WTC11 (cell line): Measurements from ENCODE around the gene MPPE1. TPM values are rescaled to one million over a fixed set of nuclear protein-coding genes. Genes with fewer than 3 reads are reported as not detected.

Experiments used
- ATAC-seq: fragments of 200-7000 bp; cut with Tn5 transposase; 2 replicates; pipeline ENCODE4 v1.10.0; 2021; ENCODE audit warnings: mild to moderate bottlenecking, moderate library complexity
- CTCF ChIA-PET: fragments of 300-600 bp; sonication (Branson Sonifier 250); formaldehyde crosslinking; loops from one replicate; lab custom pipeline; 2021; ENCODE audit warnings: antibody characterized with exemption; lab: Charles Lee
- POLR2A ChIA-PET: fragments of 350-600 bp; sonication (Branson Sonifier 250); formaldehyde crosslinking; loops from one replicate; lab custom pipeline; 2021; ENCODE audit warnings: antibody characterized with exemption; lab: Charles Lee
- DNase-seq: peaks from one replicate; pipeline ENCODE4 v3.0.0; 2021; ENCODE audit warnings: low spot score
- H3K27ac Mint-ChIP-seq: 2 replicates; pipeline ENCODE4 v1.8.0; 2021; ENCODE audit warnings: mixed read lengths
- H3K27me3 Mint-ChIP-seq: 2 replicates; pipeline ENCODE4 v1.8.0; 2021; ENCODE audit warnings: low read depth, mild to moderate bottlenecking, moderate library complexity, mixed read lengths
- H3K36me3 Mint-ChIP-seq: 2 replicates; pipeline ENCODE4 v1.8.0; 2021; ENCODE audit warnings: mixed read lengths
- H3K4me1 Mint-ChIP-seq: 2 replicates; pipeline ENCODE4 v1.8.0; 2022; ENCODE audit warnings: mixed read lengths
- H3K4me3 Mint-ChIP-seq: 2 replicates; pipeline ENCODE4 v1.8.0; 2021; ENCODE audit warnings: mild to moderate bottlenecking, moderate library complexity, mixed read lengths
- H3K9me3 Mint-ChIP-seq: 2 replicates; pipeline ENCODE4 v1.8.0; 2021; ENCODE audit warnings: mixed read lengths
- ATF2 ChIP-seq: sonication (generic); formaldehyde crosslinking; IDR thresholded peaks from 2 replicates; pipeline ENCODE4 v1.8.1; 2022; ENCODE audit warnings: low read depth, missing genetic modification reagents, borderline replicate concordance
- CDX4 ChIP-seq: fragments of 250-450 bp; sonication (Bioruptor Pico); IDR thresholded peaks from 2 replicates; pipeline ENCODE4 v1.9.0; 2021; ENCODE audit warnings: moderate library complexity, mild to moderate bottlenecking, inconsistent platforms, borderline replicate concordance
- CTCF ChIP-seq: fragments of 200-600 bp; IDR thresholded peaks from 2 replicates; pipeline ENCODE4 v1.8.0; 2022; ENCODE audit warnings: antibody characterized with exemption
- E2F4 ChIP-seq: sonication (generic); formaldehyde crosslinking; IDR thresholded peaks from 2 replicates; pipeline ENCODE4 v1.8.1; 2022; ENCODE audit warnings: low read depth, mild to moderate bottlenecking, moderate library complexity, missing genetic modification reagents, borderline replicate concordance
- E2F5 ChIP-seq: sonication (generic); formaldehyde crosslinking; IDR thresholded peaks from 2 replicates; pipeline ENCODE4 v1.8.1; 2022; ENCODE audit warnings: mild to moderate bottlenecking, moderate library complexity, missing genetic modification reagents
- ETV6 ChIP-seq: sonication (generic); formaldehyde crosslinking; IDR thresholded peaks from 2 replicates; pipeline ENCODE4 v1.8.1; 2022; ENCODE audit warnings: mild to moderate bottlenecking, missing genetic modification reagents
- FOXK1 ChIP-seq: sonication (generic); formaldehyde crosslinking; IDR thresholded peaks from 2 replicates; pipeline ENCODE4 v1.8.0; 2022; ENCODE audit warnings: mild to moderate bottlenecking, moderate library complexity, missing genetic modification reagents
- FOXP4 ChIP-seq: sonication (generic); formaldehyde crosslinking; IDR thresholded peaks from 2 replicates; pipeline ENCODE4 v1.8.0; 2022; ENCODE audit warnings: mild to moderate bottlenecking, missing genetic modification reagents
- IRF2 ChIP-seq: sonication (generic); formaldehyde crosslinking; IDR thresholded peaks from 2 replicates; pipeline ENCODE4 v1.8.0; 2022; ENCODE audit warnings: low read depth, missing genetic modification reagents, borderline replicate concordance
- MAX ChIP-seq: sonication (generic); formaldehyde crosslinking; IDR thresholded peaks from 2 replicates; pipeline ENCODE4 v1.8.0; 2022; ENCODE audit warnings: mild to moderate bottlenecking, missing genetic modification reagents
- NFATC4 ChIP-seq: fragments of 250-450 bp; sonication (Bioruptor Pico); IDR thresholded peaks from 2 replicates; pipeline ENCODE4 v1.9.0; 2021; ENCODE audit warnings: mild to moderate bottlenecking
- NFE2L1 ChIP-seq: sonication (generic); formaldehyde crosslinking; IDR thresholded peaks from 2 replicates; pipeline ENCODE4 v1.8.1; 2023; ENCODE audit warnings: missing genetic modification reagents
- NR2C2 ChIP-seq: sonication (generic); formaldehyde crosslinking; IDR thresholded peaks from 2 replicates; pipeline ENCODE4 v1.8.0; 2022; ENCODE audit warnings: mild to moderate bottlenecking, missing genetic modification reagents
- OVOL2 ChIP-seq: fragments of 250-450 bp; sonication (Bioruptor Pico); IDR thresholded peaks from 2 replicates; pipeline ENCODE4 v1.9.0; 2021; ENCODE audit warnings: mild to moderate bottlenecking, borderline replicate concordance
- STAT6 ChIP-seq: sonication (generic); formaldehyde crosslinking; conservative IDR thresholded peaks from 2 replicates; pipeline ENCODE4 v1.8.1; 2023; ENCODE audit warnings: mild to moderate bottlenecking, low read depth, missing genetic modification reagents, moderate library complexity
- TCF7 ChIP-seq: sonication (generic); formaldehyde crosslinking; IDR thresholded peaks from 2 replicates; pipeline ENCODE4 v1.8.0; 2022; ENCODE audit warnings: mild to moderate bottlenecking, low read depth, missing genetic modification reagents, moderate library complexity
- USF1 ChIP-seq: sonication (generic); formaldehyde crosslinking; IDR thresholded peaks from 2 replicates; pipeline ENCODE4 v1.8.0; 2022; ENCODE audit warnings: mild to moderate bottlenecking, missing genetic modification reagents
- USF2 ChIP-seq: sonication (generic); formaldehyde crosslinking; IDR thresholded peaks from 2 replicates; pipeline ENCODE4 v1.8.1; 2023; ENCODE audit warnings: mild to moderate bottlenecking, missing genetic modification reagents, moderate library complexity
- ZNF671 ChIP-seq: fragments of 250-450 bp; sonication (Bioruptor Pico); IDR thresholded peaks from 2 replicates; pipeline ENCODE4 v1.8.0; 2021; ENCODE audit warnings: mild to moderate bottlenecking
- total RNA-seq: library from RNA; stranded (reverse); gene quantifications from 3 replicates; pipeline ENCODE4 v1.2.3, GENCODE V29; 2021

MPPE1 gene
- total RNA-seq, 1 experiment from 2014 or later = 29.1 TPM

- DNase-seq (peak; percentile 78), ATAC-seq (peak; percentile 71)
- ChIA-PET CTCF (interaction anchor here (0.5 to 6.2 kb wide), 31 partner anchors 9 to 1061 kb away, joined by 3 to 195 read pairs (median 4); partner anchors contain the start of gene IMPA2), POLR2A (interaction anchor here (0.5 to 1.8 kb wide), 3 partner anchors 14 to 57 kb away, joined by 6 to 15 read pairs (median 7); no protein-coding TSS in a partner anchor)
- H3K9me3 Mint-ChIP-seq = no peaks in the 10 kb centered on the region
- no peaks in the 10 kb centered on the region for H3K36me3 Mint-ChIP-seq
- H3K27ac Mint-ChIP-seq = no peak overlapping the region
- no peak overlapping the region for H3K4me3 Mint-ChIP-seq
- no peak for TF ChIP-seq E2F4
- no peak for TF ChIP-seq ZNF671 (CRISPR knock-in tag)
- no peak for TF ChIP-seq FOXK1
- TF ChIP-seq FOXP4 (CRISPR knock-in tag) = no peak
- no peak for TF ChIP-seq NR2C2 (CRISPR knock-in tag)
- TF ChIP-seq E2F5 (CRISPR knock-in tag) = no peak
- TF ChIP-seq NFATC4 (CRISPR knock-in tag) = no peak
- TF ChIP-seq CTCF = peak; percentile 81
- TF ChIP-seq NFE2L1 (CRISPR knock-in tag) = no peak
- peaks cover 6% of the 10 kb centered on the region for H3K4me1 Mint-ChIP-seq
- no peaks in the 10 kb centered on the region for H3K27me3 Mint-ChIP-seq
Observed at GRCh38 chr18:11937874-11938478, 29.9 kb upstream of the MPPE1 start.

- Mint-ChIP-seq H3K27ac (no peak overlapping the region), H3K36me3 (no peaks in the 10 kb centered on the region), H3K9me3 (no peaks in the 10 kb centered on the region), H3K27me3 (no peaks in the 10 kb centered on the region), H3K4me3 (no peak overlapping the region), H3K4me1 (0 out of 2 replicates have a peak, but pooled peaks cover 2% of the 10 kb centered on the region)
- CTCF ChIA-PET = interaction anchor here (1.5 to 1.7 kb wide), 2 partner anchors 63 to 107 kb away, joined by 8 to 9 read pairs; no protein-coding TSS in a partner anchor
- ATAC-seq (no peak), DNase-seq (no peak)
- POLR2A ChIA-PET = no interaction called here
- TF ChIP-seq E2F4 (no peak), USF2 (CRISPR knock-in tag) (no peak), ETV6 (no peak), USF1 (CRISPR knock-in tag) (no peak), OVOL2 (no peak), ZNF671 (CRISPR knock-in tag) (no peak), MAX (CRISPR knock-in tag) (no peak), STAT6 (CRISPR knock-in tag) (no peak), CDX4 (no peak), IRF2 (CRISPR knock-in tag) (no peak), TCF7 (CRISPR knock-in tag) (no peak), ATF2 (CRISPR knock-in tag) (no peak)
Observed at GRCh38 chr18:11932393-11932792, 24.3 kb upstream of the MPPE1 start.
